Testis (tissue), 3 donors: Measurements from ENCODE around the gene FAM184B. TPM values are rescaled to one million over a fixed set of nuclear protein-coding genes. Genes with fewer than 3 reads are reported as not detected.
"Not testable (repeated sequence)": the region's sequence is repeated elsewhere in the genome, so short reads cannot be mapped to it uniquely, and the experiment has no call there.

Experiments
- DNase-seq: peaks from one replicate; pipeline ENCODE4 v3.0.0-alpha.2; 2019
- H3K27ac ChIP-seq, 2 donors: fragments of 200-600 bp; sonication (generic); one replicate each; pipeline ENCODE4 v1.5.1; 2019
- H3K27me3 ChIP-seq: fragments of 200-600 bp; sonication (generic); one replicate; pipeline ENCODE4 v1.5.1; 2019
- H3K36me3 ChIP-seq: fragments of 200-600 bp; sonication (generic); one replicate; pipeline ENCODE4 v1.5.1; 2017; ENCODE audit warnings: low read depth; ENCODE audit errors: missing control alignments
- H3K4me1 ChIP-seq: fragments of 200-600 bp; sonication (generic); one replicate; pipeline ENCODE4 v1.5.1; 2019
- H3K4me3 ChIP-seq, 2 donors: fragments of 200-600 bp; sonication (generic); one replicate each; pipeline ENCODE4 v1.5.1; 2017 to 2019
- H3K9me3 ChIP-seq: fragments of 200-600 bp; sonication (generic); one replicate; pipeline ENCODE4 v1.5.1; 2017
- POLR2A ChIP-seq: fragments of 450-650 bp; IDR thresholded peaks from one replicate; pipeline ENCODE4 v1.6.1; 2017; ENCODE audit warnings: antibody characterized with exemption, mild to moderate bottlenecking, moderate library complexity
- WGBS, 2 donors: methylation state at CpG; one replicate each; pipeline ENCODE4 v1.1.5; 2018; 5-methylcytosine and 5-hydroxymethylcytosine counted together
- intact Hi-C: fragments of 100-400 bp; cut with DNase I; formaldehyde crosslinking; loops from one replicate; pipeline ENCODE4 v1.15.1; 2023; ENCODE audit warnings: low total_unique reads
- polyA plus RNA-seq: library from polyadenylated mRNA; stranded (reverse); fragments of 350-450 nt; fragmentation: Illumina TruSeq; extraction: RNeasy Lipid Tissue Mini Kit (QIAGEN cat#74804); gene quantifications from one replicate; pipeline ENCODE4 v1.2.3, GENCODE V29; 2014; ENCODE audit warnings: low read depth, low replicate concordance; ENCODE audit not compliant: insufficient read depth
- total RNA-seq, 2 donors: library from RNA; depleted of rRNA; stranded (reverse); fragments of >200 nt; gene quantifications; one replicate each; pipeline ENCODE4 v1.2.3, GENCODE V29; 2016
- TF ChIP-seq, protein P1 (sequence below), 3 experiments: fragments of 450-650 bp in 2 of 3; fragments of 200-600 bp in 1 of 3; sonication (generic) in 1 of 3; IDR thresholded peaks; one replicate each; pipeline ENCODE4 v1.5.1; 2016 to 2019; ENCODE audit warnings: antibody characterized with exemption in 3 of 3, mild to moderate bottlenecking in 2 of 3, moderate library complexity in 1 of 3

The FAM184B gene
- total and polyA plus RNA-seq, 3 donors from 2014 or later, result 0.08 to 0.26 (median 0.19) TPM

- 92 to 100% methylated on average over 1 of the region's 1 CpG for WGBS, 2 donors
- Histone ChIP-seq H3K9me3 (no peaks in the 10 kb centered on the region), H3K4me3 (no peak overlapping the region), H3K27me3 (no peaks in the 10 kb centered on the region), H3K36me3 (no peaks in the 10 kb centered on the region), H3K4me1 (no peaks in the 10 kb centered on the region), H3K27ac (no peak overlapping the region)
- TF ChIP-seq POLR2A, result no peak
- TF ChIP-seq, protein P1, sequence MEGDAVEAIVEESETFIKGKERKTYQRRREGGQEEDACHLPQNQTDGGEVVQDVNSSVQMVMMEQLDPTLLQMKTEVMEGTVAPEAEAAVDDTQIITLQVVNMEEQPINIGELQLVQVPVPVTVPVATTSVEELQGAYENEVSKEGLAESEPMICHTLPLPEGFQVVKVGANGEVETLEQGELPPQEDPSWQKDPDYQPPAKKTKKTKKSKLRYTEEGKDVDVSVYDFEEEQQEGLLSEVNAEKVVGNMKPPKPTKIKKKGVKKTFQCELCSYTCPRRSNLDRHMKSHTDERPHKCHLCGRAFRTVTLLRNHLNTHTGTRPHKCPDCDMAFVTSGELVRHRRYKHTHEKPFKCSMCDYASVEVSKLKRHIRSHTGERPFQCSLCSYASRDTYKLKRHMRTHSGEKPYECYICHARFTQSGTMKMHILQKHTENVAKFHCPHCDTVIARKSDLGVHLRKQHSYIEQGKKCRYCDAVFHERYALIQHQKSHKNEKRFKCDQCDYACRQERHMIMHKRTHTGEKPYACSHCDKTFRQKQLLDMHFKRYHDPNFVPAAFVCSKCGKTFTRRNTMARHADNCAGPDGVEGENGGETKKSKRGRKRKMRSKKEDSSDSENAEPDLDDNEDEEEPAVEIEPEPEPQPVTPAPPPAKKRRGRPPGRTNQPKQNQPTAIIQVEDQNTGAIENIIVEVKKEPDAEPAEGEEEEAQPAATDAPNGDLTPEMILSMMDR (IDR thresholded peaks at IDR 0.05), result no peak
- intact Hi-C loops, result no loop called here
- no peak for DNase-seq
These were observed 90.5 kb downstream of the FAM184B start for GRCh38 chr4:17690898-17691297.

GRCh38 chr4:17690135-17690534 is 91.3 kb downstream of the FAM184B start:
- intact Hi-C loops, result no loop called here
- H3K4me3 ChIP-seq, result no peak overlapping the region
- no peaks in the 10 kb centered on the region for H3K4me1 ChIP-seq
- 90 to 92% methylated on average over 5 of the region's 5 CpGs for WGBS, 2 donors
- no peaks in the 10 kb centered on the region for H3K27me3 ChIP-seq
- no peak overlapping the region for H3K27ac ChIP-seq
- H3K36me3 ChIP-seq, result no peaks in the 10 kb centered on the region
- no peaks in the 10 kb centered on the region for H3K9me3 ChIP-seq
- no peak for TF ChIP-seq POLR2A
- TF ChIP-seq, protein P1 (IDR thresholded peaks at IDR 0.05), result no peak
- no peak for DNase-seq

DNA sequence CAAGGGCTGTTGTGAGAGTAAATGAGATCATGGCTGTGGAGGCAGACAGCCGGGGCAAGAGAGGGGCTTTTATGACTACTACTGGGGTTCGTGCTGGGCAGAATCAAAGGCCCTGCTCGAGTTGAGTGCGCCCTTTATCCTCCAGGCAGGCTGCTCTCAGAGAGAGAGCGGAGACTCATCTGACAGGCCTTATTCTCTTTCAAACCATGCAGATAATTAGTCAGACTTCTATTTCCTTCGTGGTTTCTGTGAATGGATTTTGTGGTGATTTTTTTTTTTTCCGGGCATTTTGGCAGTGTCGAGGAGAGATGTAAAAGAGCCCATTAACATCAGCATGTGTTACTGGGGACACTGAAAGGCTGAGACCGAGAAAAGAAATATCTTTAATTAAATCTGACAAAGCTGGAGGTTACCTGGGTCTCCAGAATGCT is 93.4 kb downstream of the FAM184B start:
- intact Hi-C loops, result no loop called here
- TF ChIP-seq, protein P1 (IDR thresholded peaks at IDR 0.05), result no peak
- no peak for TF ChIP-seq POLR2A
- Histone ChIP-seq H3K9me3 (no peaks in the 10 kb centered on the region), H3K4me1 (no peaks in the 10 kb centered on the region), H3K27ac (no peak overlapping the region), H3K4me3 (no peak overlapping the region), H3K36me3 (no peaks in the 10 kb centered on the region), H3K27me3 (no peaks in the 10 kb centered on the region)
- WGBS, 2 donors, result 75 to 80% methylated on average over 9 of the region's 9 CpGs
- no peak for DNase-seq

DNA sequence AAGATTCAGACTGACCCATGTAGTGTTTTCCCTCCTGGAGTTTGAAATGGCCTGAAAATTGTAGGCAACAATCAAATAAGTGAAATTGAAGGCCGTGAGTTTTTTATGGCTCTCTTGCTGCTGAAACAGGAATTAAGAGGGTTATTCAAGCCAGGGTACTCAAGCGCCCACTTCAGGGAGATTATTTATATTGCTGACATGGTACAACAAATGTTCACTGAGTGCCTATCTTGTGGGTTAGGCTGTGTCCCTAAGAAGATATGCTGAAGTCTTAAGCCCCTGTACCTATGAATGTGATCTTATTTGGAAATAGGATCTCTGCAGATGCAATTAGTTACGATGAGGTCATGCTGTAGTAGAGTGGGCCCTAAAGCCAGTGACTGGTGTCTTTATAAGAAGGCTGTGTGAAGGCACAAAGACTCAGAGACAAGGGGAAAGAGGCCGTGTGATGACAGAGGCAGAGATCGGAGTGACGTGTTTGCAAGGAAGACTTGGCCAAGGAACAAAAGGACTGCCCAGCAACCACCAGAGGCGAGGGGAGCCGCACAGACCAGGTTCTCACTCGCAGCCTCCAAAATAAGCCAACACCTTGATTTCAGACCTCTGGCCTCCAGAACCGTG is 94.1 kb downstream of the FAM184B start:
- DNase-seq, result no peak

GRCh38 chr4:17684648-17685047 is 96.8 kb downstream of the FAM184B start:
- H3K4me1 ChIP-seq, H3K4me3 ChIP-seq, H3K36me3 ChIP-seq, H3K9me3 ChIP-seq, DNase-seq, H3K27me3 ChIP-seq, intact Hi-C loops, H3K27ac ChIP-seq: not testable (repeated sequence)
- 88 to 94% methylated on average over 4 of the region's 4 CpGs for WGBS, 2 donors

More for the DNA sequence above, 94.1 kb downstream of the FAM184B start:
- Histone ChIP-seq H3K27ac (no peak overlapping the region), H3K27me3 (no peaks in the 10 kb centered on the region), H3K4me3 (no peak overlapping the region), H3K4me1 (no peaks in the 10 kb centered on the region), H3K36me3 (no peaks in the 10 kb centered on the region), H3K9me3 (no peaks in the 10 kb centered on the region)
- TF ChIP-seq, protein P1 (IDR thresholded peaks at IDR 0.05), result no peak
- no peak for TF ChIP-seq POLR2A
- whole genome bisulfite sequencing, 2 donors, result 79 to 88% methylated on average over 10 of the region's 10 CpGs
- intact Hi-C loops, result no loop called here
